ENCODE measurements around the gene DHX35.
"Not testable (repeated sequence)": the region's sequence is repeated elsewhere in the genome, so short reads cannot be mapped to it uniquely, and the experiment has no call there.

Gene DHX35

GRCh38 chr20:38982291-38982690, 20.1 kb downstream of the DHX35 start:
- no peak for DNase-seq

- no peak for DNase-seq
Measured at GRCh38 chr20:38985060-38985459, 22.9 kb downstream of the DHX35 start.

- no peak for DNase-seq
Measured at GRCh38 chr20:38985603-38986170, 23.5 kb downstream of the DHX35 start.

GRCh38 chr20:38986663-38987062, 24.5 kb downstream of the DHX35 start:
- DNase-seq = no peak

- DNase-seq = no peak
Measured at GRCh38 chr20:38987777-38988176, 25.6 kb downstream of the DHX35 start.

GRCh38 chr20:38990728-38991127, 28.6 kb downstream of the DHX35 start:
- no peak for DNase-seq

GRCh38 chr20:38991814-38992704, 29.9 kb downstream of the DHX35 start:
- no peak for DNase-seq

GRCh38 chr20:38995536-38996044, 33.4 kb downstream of the DHX35 start:
- DNase-seq = no peak

GRCh38 chr20:38996866-38997265, 34.7 kb downstream of the DHX35 start:
- DNase-seq = not testable (repeated sequence)

- peak; percentile 48 to 57 for DNase-seq
Measured at GRCh38 chr20:38997622-38998021, 35.5 kb downstream of the DHX35 start.

GRCh38 chr20:38999217-38999616, 37.1 kb downstream of the DHX35 start:
- no peak for DNase-seq

GRCh38 chr20:38999965-39000910, 38.1 kb downstream of the DHX35 start:
- no peak for DNase-seq

- peak; percentile 12 to 22 for DNase-seq
Measured at GRCh38 chr20:39004508-39004907, 42.4 kb downstream of the DHX35 start.

GRCh38 chr20:39009348-39009747, 47.2 kb downstream of the DHX35 start:
- no peak for DNase-seq

- DNase-seq = no peak
Measured at GRCh38 chr20:39010496-39010895, 48.4 kb downstream of the DHX35 start.

GRCh38 chr20:39013662-39014109, 51.5 kb downstream of the DHX35 start:
- DNase-seq = no peak

GRCh38 chr20:39016041-39016440, 53.9 kb downstream of the DHX35 start:
- no peak for DNase-seq

- no peak for DNase-seq
Measured at GRCh38 chr20:39016506-39016905, 54.4 kb downstream of the DHX35 start.

- DNase-seq = no peak
Measured at GRCh38 chr20:39019027-39019426, 56.9 kb downstream of the DHX35 start.

GRCh38 chr20:39019805-39020325, 57.7 kb downstream of the DHX35 start:
- DNase-seq = no peak

GRCh38 chr20:39021748-39022147, 59.6 kb downstream of the DHX35 start:
- DNase-seq = no peak

GRCh38 chr20:39025883-39026282, 63.7 kb downstream of the DHX35 start:
- DNase-seq = no peak

- no peak for DNase-seq
Measured at GRCh38 chr20:39029364-39029763, 67.2 kb downstream of the DHX35 start.

Data from stimulated activated CD4-positive, alpha-beta T cell treated with anti-CD3 and anti-CD28 coated beads, Interleukin-4, amount 100 ng/mL, for 4 hours (primary cell).